ENCODE measurements around the gene GFRA1. TPM values are rescaled to one million over a fixed set of nuclear protein-coding genes. Genes with fewer than 3 reads are reported as not detected.

GFRA1 gene
- total and polyA plus RNA-seq, 2 donors (not counting 3 experiments of a cell fraction or from before 2014, with no cell fraction given) = 0.22 to 0.88 TPM

- no peaks in the 10 kb centered on the region for H3K9me1 ChIP-seq (replicated peaks; ENCODE audit: control insufficient read depth, extremely low read depth, insufficient read depth, low read length)
- no peaks in the 10 kb centered on the region for H4K20me1 ChIP-seq (replicated peaks; ENCODE audit: control insufficient read depth, extremely low read depth, insufficient read depth, low read length)
- CTCF ChIA-PET = no interaction called here
- TF ChIP-seq MAX (IDR thresholded peaks at IDR 0.05; ENCODE audit: insufficient read depth, insufficient read length) (no peak), POLR2A (IDR thresholded peaks at IDR 0.05; ENCODE audit: low read depth, low read length) (no peak), GATA2 (IDR thresholded peaks at IDR 0.05; ENCODE audit: insufficient read depth, insufficient read length, low read depth, low read length) (no peak), FOS (IDR thresholded peaks at IDR 0.05; ENCODE audit: borderline replicate concordance, insufficient read depth, low read length) (no peak), EZH2 (IDR thresholded peaks at IDR 0.05; ENCODE audit: borderline replicate concordance, low read depth, low read length, severe bottlenecking) (no peak), MYC (IDR thresholded peaks at IDR 0.05; ENCODE audit: low read depth, low read length) (no peak), POLR2AphosphoS5 (IDR thresholded peaks at IDR 0.05; ENCODE audit: insufficient read depth, low read depth, low read length) (no peak), CTCF (IDR thresholded peaks at IDR 0.05; ENCODE audit: extremely low read depth in 1 of 2, insufficient read depth in 1 of 2, low read depth in 1 of 2, low read length in 2 of 2) (no peak), JUN (IDR thresholded peaks at IDR 0.05; ENCODE audit: borderline replicate concordance, insufficient read depth, insufficient read length, low read depth) (no peak)
- POLR2A ChIA-PET = no interaction called here
- H3K4me3 ChIP-seq (replicated peaks in 1 of 3; ENCODE audit: insufficient read depth in 1 of 3, low read depth in 1 of 3, low read length in 3 of 3) = no peak overlapping the region
- no peak overlapping the region for H3K27ac ChIP-seq (ENCODE audit: insufficient read depth, low read depth, low read length)
- no peak overlapping the region for H3K9ac ChIP-seq (replicated peaks; ENCODE audit: extremely low read depth, insufficient read depth, low read length)
- H3K36me3 ChIP-seq (ENCODE audit: control insufficient read depth in 2 of 2, extremely low read depth in 1 of 2, insufficient read depth in 2 of 2, low read length in 2 of 2) = no peaks in the 10 kb centered on the region
- intact Hi-C loops (cut with micrococcal nuclease) (no loop called here), dilution Hi-C loops (cut with MboI; ENCODE audit: extremely low pct_ligation_motif_present, low sequenced_read_pairs) (no loop called here)
- no peak overlapping the region for H3K4me2 ChIP-seq (ENCODE audit: insufficient read depth, low read length)
- FAIRE-seq (no peak), DNase-seq (ENCODE audit: low read depth, low spot score) (no peak)
- H3K27me3 ChIP-seq (ENCODE audit: control insufficient read depth in 2 of 2, insufficient read depth in 2 of 2, low read length in 2 of 2) = no peaks in the 10 kb centered on the region
- H3K9me3 ChIP-seq (replicated peaks; ENCODE audit: control insufficient read depth, insufficient read depth, low read length) = no peaks in the 10 kb centered on the region
- no peaks in the 10 kb centered on the region for H3K79me2 ChIP-seq (ENCODE audit: control insufficient read depth, insufficient read depth, low read length)
- H3K4me1 ChIP-seq (ENCODE audit: control insufficient read depth, extremely low read depth, insufficient read depth, low read length) = no peaks in the 10 kb centered on the region
- no peak overlapping the region for H2AFZ ChIP-seq (ENCODE audit: low read depth, low read length)
- no TSS peak for BruUV-seq (replicated peaks)
Measured at GRCh38 chr10:116211682-116212081, 61.3 kb downstream of the GFRA1 start.
